NCI-H1092 (cell line): ENCODE results near the gene NBPF6.
"Not testable (repeated sequence)": the region's sequence is repeated elsewhere in the genome, so short reads cannot be mapped to it uniquely, and the experiment has no call there.

ENCODE experiments used
- DNase-seq: peaks from one replicate; lab custom pipeline; 2025; lab: John Stamatoyannopoulos, UW

Gene NBPF6

DNA sequence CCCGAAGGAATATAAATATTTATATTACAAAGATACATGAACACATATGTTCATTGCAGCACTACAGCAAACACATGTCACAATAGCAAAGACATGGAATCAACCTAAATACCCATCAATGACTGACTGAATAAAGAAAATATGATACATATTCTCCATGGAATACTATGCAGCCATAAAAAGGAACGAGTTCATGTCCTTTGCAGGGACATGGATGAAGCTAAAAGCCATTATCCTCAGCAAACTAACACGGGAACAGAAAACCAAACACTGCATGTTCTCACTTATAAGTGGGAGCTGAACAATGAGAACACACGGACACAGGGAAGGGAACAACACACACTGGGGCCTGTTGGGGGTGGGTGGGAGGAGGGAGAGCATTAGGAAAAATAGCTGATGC lies 46.7 kb downstream of the NBPF6 start:
- not testable (repeated sequence) for DNase-seq

DNA sequence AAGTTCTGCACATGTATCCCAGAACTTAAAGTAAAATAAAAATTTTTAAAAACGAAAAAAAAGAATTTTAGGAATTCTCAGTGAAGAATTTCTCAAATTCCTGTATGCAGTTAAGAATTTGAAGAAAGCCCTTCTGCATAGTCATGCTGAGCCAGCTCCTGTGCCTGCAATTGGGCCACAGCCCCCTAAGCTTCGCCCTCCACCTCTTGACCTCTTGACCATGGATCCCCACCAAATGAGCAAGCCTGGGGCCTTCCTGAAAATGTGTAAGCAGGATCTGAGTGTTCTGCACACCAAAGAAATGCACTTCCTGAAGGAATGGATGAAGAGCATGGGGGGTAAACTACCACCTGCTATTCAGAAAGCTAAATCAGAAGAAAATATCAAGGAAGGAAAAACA lies 52.0 kb downstream of the NBPF6 start:
- DNase-seq, result no peak

DNA sequence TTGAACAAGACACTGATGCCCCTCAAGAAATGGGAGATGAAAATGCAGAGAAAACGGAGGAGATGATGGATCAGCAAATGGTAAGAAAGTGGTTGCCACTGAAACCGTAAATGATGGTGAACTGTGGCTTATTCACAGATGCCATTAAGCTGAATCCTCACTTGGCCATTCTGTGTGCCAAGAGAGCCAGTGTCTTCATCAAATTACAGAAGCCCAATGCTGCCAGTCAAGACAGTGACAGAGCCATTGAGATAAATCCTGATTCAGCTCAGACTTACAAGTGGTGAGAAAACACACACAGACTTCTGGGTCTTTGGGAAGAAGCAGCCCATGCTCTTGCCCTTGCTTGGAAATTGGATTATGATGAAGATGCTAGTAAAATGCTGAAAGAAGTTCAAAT lies 52.5 kb downstream of the NBPF6 start:
- DNase-seq, result no peak

DNA sequence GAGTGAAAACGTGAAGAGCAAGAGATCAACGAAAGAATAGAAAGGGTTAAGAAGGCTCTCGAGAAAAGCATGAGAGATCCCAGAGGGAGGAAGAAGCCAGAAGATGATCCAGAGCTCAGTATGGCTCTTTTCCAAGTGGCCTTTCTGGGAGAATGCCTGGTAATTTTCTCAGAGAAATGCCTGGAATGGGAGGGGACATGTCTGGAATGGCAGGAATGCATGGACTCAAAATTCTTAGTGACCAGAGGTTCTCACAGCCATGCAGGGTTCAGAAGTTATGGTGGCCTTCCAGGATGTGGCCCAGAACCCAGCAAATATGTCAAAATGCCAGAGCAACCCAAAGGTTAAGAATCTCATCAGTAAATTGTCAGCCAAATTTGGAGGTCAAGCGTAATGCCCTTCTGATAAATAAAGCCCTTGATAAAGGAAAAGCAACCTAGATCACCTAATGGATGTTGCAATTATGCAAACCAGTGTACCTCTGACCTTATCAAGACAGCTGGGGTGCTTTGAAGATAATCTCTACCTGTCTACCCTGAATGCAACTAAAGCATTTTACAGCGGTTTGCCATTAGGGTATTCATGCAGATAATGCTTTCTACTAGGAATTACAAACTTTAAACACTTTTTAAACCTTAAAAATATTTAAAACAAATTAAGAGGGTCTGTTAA lies 53.1 kb downstream of the NBPF6 start:
- DNase-seq, result no peak

DNA sequence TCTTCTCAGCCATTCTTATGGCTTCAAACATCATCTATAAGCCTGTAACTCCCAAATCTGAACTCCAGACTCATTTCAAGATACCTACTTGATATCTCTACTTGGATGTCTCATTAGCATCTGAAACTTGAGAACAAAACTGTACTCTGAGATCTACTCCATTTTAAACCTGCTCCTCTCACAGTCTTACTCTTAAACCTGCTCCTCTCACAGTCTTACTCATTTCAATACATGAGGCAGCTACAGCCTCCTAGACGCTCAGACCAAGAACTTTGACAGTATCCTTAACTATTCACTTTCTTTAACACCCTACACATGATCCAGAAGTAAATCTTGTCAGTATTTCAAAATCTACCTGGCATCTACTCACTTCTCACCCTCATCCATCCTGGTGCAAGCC lies 54.3 kb downstream of the NBPF6 start:
- DNase-seq, result no peak

DNA sequence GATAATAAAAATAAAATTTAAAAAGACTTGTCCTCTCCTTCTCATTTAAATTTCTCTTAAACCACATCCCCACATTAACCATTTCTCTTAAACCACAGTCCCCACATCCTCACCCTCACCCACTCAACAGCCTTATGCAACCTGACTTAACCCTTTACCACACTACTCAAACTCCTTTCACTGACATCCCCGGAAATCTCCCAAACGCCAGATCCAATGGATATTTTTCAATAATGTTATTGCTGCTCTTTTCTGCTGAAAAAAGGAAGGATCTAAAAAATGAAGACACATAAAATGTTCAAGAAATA lies 55.6 kb downstream of the NBPF6 start:
- DNase-seq, result no peak

DNA sequence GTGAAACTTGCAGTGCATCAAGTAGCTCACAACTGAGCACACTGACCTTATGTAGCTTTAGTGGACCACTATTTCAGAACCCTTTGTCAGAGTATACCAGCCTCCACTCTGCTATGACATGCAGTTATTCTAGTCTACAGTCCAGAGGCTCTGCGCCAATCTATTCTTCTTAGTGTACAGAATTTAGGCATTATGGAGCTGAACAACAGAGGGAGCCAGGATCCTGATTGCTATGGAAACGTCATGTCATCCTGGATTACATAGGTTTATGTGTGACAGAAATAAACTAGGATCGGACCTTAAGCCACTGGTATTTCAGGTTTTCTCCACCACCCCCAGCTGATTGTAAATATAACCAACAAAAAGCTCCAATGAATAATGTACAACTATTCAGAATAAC lies 61.6 kb downstream of the NBPF6 start:
- DNase-seq, result no peak

DNA sequence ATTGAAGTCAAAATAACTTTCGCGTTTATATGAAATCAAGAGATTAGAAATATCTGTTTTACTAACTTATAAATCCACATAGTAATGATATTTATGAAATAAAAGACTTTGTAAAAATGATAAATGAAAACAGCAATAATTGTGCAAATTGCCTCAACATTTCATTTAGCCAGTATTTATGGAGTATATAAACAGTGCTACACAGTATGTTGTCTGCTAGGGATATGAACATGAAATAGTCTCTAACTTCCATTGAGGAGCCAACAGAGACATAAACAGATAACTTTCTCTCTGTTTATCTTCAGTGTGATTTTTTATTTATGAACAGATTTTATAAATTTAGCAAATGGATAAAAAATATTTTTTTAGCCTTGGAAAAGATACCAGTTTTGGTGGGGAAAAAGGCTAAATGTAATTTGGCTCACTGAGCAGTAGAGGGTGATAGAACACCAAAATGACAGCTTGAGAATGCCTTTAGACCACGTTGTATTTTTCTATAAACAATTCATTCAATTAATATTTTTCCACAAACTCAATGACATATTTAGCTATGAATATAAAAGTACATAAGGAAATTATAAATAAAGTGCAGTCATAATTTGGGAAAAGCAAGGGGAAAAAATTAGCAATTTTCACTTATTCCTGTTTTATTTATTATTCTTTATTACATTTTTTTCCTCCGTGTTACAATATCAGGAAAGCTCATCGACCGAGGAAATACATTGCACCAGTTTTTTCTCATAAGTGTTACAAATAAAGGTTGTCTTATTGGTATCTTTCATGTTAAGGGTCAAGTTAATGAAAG lies 62.3 kb downstream of the NBPF6 start:
- peak; percentile 13 for DNase-seq

DNA sequence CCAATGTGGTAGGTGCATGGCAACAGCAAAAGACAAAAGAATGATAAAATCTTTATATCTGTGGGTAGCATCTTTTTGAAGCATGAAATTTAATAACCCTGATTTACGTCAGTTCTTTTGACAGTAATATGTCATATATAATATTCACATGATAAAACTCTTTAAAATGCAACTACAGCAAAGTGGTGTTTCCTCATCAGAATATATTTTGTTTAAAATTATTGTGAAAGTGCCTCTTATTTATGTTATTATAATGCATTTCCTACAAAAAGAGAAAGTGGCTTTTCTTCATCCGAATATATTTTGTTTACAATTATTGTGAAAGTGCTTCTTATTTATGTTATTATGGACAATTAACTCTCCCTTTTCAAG lies 62.9 kb downstream of the NBPF6 start:
- DNase-seq, result no peak

DNA sequence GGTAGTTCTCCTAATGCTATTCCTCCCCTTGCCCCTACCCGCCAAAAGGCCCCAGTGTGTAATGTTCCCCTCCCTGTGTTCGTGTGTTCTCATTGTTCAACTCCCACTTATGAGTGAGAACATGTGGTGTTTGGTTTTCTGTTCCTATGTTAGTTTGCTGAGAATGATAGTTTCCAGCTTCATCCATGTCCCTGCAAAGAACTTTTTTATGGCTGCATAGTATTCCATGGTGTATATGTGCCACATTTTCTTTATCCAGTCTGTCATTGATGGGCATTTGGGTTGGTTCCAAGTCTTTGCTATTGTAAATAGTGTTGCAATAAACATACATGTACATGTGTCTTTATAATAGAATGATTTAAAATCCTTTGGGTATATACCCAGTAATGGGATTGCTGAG lies 63.8 kb downstream of the NBPF6 start:
- not testable (repeated sequence) for DNase-seq

DNA sequence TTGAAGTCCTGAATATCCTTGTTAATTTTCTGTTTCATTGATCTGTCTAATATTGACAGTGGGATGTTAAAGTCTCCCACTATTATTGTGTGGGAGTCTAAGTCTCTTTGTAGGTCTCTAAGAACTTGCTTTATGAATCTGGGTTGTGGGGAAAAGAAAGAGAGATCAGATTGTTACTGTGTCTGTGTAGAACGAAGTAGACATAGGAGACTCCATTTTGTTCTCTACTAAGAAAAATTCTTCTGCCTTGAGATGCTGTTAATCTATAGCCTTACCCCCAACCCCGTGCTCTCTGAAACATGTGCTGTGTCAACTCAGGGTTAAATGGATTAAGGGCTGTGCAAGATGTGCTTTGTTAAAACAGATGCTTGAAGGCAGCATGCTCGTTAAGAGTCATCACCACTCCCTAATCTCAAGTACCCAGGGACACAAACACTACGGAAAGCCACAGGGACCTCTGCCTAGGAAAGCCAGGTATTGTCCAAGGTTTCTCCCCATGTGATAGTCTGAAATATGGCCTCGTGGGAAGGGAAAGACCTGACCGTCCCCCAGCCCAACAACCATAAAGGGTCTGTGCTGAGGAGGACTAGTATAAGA lies 67.3 kb downstream of the NBPF6 start:
- not testable (repeated sequence) for DNase-seq
